GM12801 (cell line): ENCODE data around the gene PPP1R14C.

Experiments used
- TF ChIP-seq, protein P1 (sequence below): IDR thresholded peaks from one replicate; pipeline ENCODE4 v1.5.1; 2011; ENCODE audit warnings: control low read depth; ENCODE audit not compliant: insufficient read length; ENCODE audit errors: extremely low read depth

PPP1R14C gene

DNA sequence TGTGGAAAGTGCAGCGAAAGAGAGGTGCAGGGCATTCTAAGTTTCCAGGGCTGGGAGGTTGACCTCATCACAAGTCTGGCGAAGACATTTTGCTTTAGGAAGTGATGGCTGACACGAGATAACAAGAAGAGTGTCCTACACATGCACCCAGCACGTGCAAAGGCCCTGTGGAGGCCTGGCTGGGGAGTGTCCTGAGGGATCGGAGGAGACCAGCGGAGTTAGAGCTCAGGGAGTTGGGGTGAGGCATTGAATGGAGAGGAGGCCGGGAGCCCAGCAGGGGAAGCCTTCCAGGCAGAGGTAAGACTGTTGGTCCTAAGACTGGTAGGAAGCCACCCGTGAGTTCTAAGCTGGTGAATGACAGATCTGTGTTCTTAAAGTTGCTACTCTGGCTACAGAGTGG lies 58.4 kb downstream of the PPP1R14C start:
- TF ChIP-seq, protein P1, sequence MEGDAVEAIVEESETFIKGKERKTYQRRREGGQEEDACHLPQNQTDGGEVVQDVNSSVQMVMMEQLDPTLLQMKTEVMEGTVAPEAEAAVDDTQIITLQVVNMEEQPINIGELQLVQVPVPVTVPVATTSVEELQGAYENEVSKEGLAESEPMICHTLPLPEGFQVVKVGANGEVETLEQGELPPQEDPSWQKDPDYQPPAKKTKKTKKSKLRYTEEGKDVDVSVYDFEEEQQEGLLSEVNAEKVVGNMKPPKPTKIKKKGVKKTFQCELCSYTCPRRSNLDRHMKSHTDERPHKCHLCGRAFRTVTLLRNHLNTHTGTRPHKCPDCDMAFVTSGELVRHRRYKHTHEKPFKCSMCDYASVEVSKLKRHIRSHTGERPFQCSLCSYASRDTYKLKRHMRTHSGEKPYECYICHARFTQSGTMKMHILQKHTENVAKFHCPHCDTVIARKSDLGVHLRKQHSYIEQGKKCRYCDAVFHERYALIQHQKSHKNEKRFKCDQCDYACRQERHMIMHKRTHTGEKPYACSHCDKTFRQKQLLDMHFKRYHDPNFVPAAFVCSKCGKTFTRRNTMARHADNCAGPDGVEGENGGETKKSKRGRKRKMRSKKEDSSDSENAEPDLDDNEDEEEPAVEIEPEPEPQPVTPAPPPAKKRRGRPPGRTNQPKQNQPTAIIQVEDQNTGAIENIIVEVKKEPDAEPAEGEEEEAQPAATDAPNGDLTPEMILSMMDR = no peak

DNA sequence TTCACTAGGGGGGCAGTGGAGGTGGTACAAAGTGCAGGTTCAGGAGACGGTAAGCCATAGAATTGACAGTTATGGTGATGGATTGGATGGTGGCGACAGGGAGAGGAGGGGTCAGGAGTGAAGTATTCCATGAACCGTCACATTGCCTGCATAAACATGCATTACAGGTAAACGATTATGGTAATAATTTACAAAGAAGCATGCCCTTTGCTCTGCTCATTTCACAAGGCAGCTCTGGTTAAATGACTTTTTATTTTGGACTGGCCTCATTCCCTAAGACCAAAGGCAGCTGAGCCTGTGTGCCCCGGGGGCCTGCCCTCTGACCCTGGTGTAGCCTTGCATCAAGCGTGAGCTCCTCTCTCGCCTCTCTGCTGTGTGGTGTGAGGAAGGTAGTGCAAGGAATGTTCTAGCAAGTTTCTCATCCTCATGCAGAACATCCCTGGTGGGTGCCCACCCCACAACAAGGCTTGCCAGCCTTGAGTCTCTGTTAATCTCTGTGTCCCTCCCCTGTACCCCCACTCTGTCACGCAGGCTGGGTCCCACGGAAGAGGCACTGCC lies 59.0 kb downstream of the PPP1R14C start:
- TF ChIP-seq, protein P1 = no peak

- TF ChIP-seq, protein P1 = no peak
These were observed 59.6 kb downstream of the PPP1R14C start for GRCh38 chr6:150202404-150202803.

DNA sequence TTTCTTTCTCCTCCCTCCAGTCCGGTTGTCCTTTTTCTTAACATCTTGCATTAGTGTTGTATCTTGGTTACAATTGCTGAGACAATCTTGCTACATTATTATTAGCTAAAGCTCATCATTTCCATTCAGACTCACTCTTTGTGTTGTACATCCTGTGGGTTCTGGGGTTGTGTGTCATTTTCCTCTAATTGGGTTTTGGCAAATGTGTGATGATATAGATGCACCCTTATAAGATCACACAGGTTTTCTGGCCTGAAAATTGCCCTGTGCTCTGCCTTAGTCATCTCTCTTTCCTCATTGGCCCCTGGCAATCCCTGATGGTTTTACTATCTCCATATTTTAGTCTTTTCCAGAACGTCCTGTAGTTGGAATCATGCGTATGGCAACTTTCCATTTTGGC lies 60.1 kb downstream of the PPP1R14C start:
- TF ChIP-seq, protein P1 = no peak

DNA sequence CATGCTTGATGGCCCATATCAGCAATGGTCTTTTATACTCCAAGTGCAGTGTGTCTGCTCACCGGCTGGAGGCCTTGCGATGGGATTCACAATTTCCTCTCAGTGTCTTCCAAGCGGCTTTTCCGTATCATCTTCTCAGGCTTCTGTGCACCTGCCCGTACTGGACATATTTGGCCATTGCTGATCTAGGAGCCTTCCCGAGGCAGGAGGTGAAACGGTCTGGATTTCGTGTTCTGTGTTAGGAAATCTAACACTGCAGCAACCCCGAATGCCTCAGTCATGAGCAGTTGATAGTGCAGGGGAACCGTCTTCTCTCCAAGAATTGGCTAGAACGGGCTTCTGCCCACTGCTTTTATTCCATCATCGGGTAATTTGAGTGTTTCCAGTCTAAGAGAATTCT lies 60.5 kb downstream of the PPP1R14C start:
- TF ChIP-seq, protein P1 = no peak

GRCh38 chr6:150203871-150204545 lies 61.2 kb downstream of the PPP1R14C start:
- TF ChIP-seq, protein P1 = no peak

DNA sequence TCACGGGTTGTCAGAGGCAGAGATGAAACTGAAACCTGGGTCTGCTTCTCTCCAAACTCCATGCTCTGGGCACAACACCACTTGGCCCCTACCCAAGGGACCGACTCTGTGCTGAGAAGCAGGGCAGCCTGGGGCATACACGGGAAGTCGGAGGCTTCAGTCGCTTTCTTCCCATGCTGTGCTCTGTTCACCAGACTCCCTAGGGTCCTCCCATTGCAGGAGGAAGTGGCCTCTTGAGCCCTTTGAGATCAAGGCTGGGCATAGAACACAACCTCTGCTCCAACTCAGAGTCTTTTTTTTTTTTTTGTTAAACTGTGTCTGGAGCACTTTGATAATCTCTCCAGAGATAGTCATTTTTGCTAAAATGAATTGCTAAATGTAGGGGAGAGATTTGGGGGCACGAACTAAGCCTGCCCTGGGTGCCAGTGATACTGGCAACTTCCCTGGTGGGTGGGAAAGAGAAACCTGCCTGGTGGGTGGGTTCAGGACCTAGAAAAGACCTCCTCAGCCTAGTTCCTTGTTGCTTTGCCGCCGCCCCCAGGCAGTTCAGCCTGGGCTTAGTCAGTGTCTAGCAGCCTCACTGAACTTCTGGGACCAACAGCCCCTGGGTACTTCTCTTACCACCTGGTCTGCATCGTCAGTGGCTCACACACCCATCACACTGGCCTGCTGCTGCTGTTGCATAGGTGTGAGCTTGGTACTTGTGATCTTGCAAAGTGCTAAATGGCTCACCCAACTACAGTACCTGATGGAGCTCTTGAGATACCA lies 62.0 kb downstream of the PPP1R14C start:
- TF ChIP-seq, protein P1 = no peak
